ENCODE measurements around the gene DRG2. TPM values are rescaled to one million over a fixed set of nuclear protein-coding genes. Genes with fewer than 3 reads are reported as not detected.

The DRG2 gene
- polyA plus RNA-seq, 1 experiment = 36.4 TPM

GRCh38 chr17:18111330-18111971 lies 23.7 kb downstream of the DRG2 start:
- no peak for TF ChIP-seq CTCF (IDR thresholded peaks at IDR 0.05; ENCODE audit: insufficient read depth, low read depth, low read length)
- H3K27me3 ChIP-seq (ENCODE audit: control insufficient read depth, insufficient read depth, low read length) = no peaks in the 10 kb centered on the region
- CTCF ChIA-PET = interaction anchor here (1.0 kb wide), 1 partner anchor 30 kb away, joined by 4 read pairs; no protein-coding TSS in a partner anchor
- peaks cover 5% of the 10 kb centered on the region; the same call in 1 of the 2 replicates for H3K36me3 ChIP-seq (ENCODE audit: control insufficient read depth, insufficient read depth, low read length)
- H3K4me3 ChIP-seq (ENCODE audit: low read depth, low read length) = no peak overlapping the region
- POLR2A ChIA-PET = no interaction called here
- no peak for DNase-seq (ENCODE audit: low read depth)

- Histone ChIP-seq H3K36me3 (ENCODE audit: control insufficient read depth, insufficient read depth, low read length) (no peaks in the 10 kb centered on the region), H3K27me3 (ENCODE audit: control insufficient read depth, insufficient read depth, low read length) (no peaks in the 10 kb centered on the region), H3K4me3 (ENCODE audit: low read depth, low read length) (no peak overlapping the region)
- POLR2A ChIA-PET = no interaction called here
- TF ChIP-seq CTCF (IDR thresholded peaks at IDR 0.05; ENCODE audit: insufficient read depth, low read depth, low read length) = no peak
- no peak for DNase-seq (ENCODE audit: low read depth)
- CTCF ChIA-PET = no interaction called here
Observed at GRCh38 chr17:18115517-18115916, 27.8 kb downstream of the DRG2 start.

GRCh38 chr17:18116078-18116477 lies 28.3 kb downstream of the DRG2 start:
- Histone ChIP-seq H3K27me3 (ENCODE audit: control insufficient read depth, insufficient read depth, low read length) (no peaks in the 10 kb centered on the region), H3K4me3 (ENCODE audit: low read depth, low read length) (no peak overlapping the region), H3K36me3 (ENCODE audit: control insufficient read depth, insufficient read depth, low read length) (no peaks in the 10 kb centered on the region)
- TF ChIP-seq CTCF (IDR thresholded peaks at IDR 0.05; ENCODE audit: insufficient read depth, low read depth, low read length) = no peak
- no peak for DNase-seq (ENCODE audit: low read depth)
- ChIA-PET POLR2A (no interaction called here), CTCF (no interaction called here)

GRCh38 chr17:18117533-18117932 lies 29.8 kb downstream of the DRG2 start:
- DNase-seq (ENCODE audit: low read depth) = no peak
- Histone ChIP-seq H3K27me3 (ENCODE audit: control insufficient read depth, insufficient read depth, low read length) (no peaks in the 10 kb centered on the region), H3K4me3 (ENCODE audit: low read depth, low read length) (no peak overlapping the region), H3K36me3 (ENCODE audit: control insufficient read depth, insufficient read depth, low read length) (no peaks in the 10 kb centered on the region)
- ChIA-PET POLR2A (no interaction called here), CTCF (no interaction called here)
- TF ChIP-seq CTCF (IDR thresholded peaks at IDR 0.05; ENCODE audit: insufficient read depth, low read depth, low read length) = no peak

GRCh38 chr17:18117982-18118975 lies 30.5 kb downstream of the DRG2 start:
- Histone ChIP-seq H3K4me3 (ENCODE audit: low read depth, low read length) (no peak overlapping the region), H3K27me3 (ENCODE audit: control insufficient read depth, insufficient read depth, low read length) (no peaks in the 10 kb centered on the region), H3K36me3 (ENCODE audit: control insufficient read depth, insufficient read depth, low read length) (no peaks in the 10 kb centered on the region)
- POLR2A ChIA-PET = no interaction called here
- CTCF ChIA-PET = no interaction called here
- DNase-seq (ENCODE audit: low read depth) = no peak
- TF ChIP-seq CTCF (IDR thresholded peaks at IDR 0.05; ENCODE audit: insufficient read depth, low read depth, low read length) = no peak
